ENCODE data around the gene SLC13A3.

Gene SLC13A3

GRCh38 chr20:46539113-46539512 is 112.1 kb downstream of the SLC13A3 start:
- no peak for DNase-seq (ENCODE audit: low read depth in 2 of 2)

DNA sequence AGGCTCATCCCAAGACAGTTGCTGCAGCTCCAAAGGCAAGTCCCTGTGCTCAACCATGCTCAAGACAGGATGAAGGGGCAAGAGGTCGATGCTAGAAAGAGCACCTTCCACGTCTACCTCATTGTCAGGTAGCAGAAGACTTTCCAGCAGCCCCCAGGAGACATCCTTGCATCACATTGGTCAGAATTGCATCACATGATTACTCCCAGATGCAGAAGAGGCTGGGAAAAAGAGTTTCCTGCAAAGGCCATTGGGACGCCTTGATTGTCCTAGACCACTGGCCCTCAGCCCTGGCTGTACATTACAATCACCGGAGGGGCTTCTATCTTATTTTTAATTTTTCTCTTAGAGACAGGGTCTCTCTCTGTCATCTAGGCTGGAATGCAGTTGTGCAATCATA is 120.6 kb downstream of the SLC13A3 start:
- DNase-seq (ENCODE audit: low read depth in 2 of 2) = no peak

- DNase-seq (ENCODE audit: low read depth in 2 of 2) = no peak
Observed at GRCh38 chr20:46523696-46524328, 127.4 kb downstream of the SLC13A3 start.

- DNase-seq (ENCODE audit: low read depth in 2 of 2) = no peak
Observed at GRCh38 chr20:46523108-46523507, 128.2 kb downstream of the SLC13A3 start.

GRCh38 chr20:46520976-46521579 is 130.2 kb downstream of the SLC13A3 start:
- DNase-seq (ENCODE audit: low read depth in 2 of 2) = peak in 1 of 2 donors; percentile 16

GRCh38 chr20:46520540-46520939 is 130.7 kb downstream of the SLC13A3 start:
- no peak for DNase-seq (ENCODE audit: low read depth in 2 of 2)

GRCh38 chr20:46519471-46520068 is 131.7 kb downstream of the SLC13A3 start:
- no peak for DNase-seq (ENCODE audit: low read depth in 2 of 2)

DNA sequence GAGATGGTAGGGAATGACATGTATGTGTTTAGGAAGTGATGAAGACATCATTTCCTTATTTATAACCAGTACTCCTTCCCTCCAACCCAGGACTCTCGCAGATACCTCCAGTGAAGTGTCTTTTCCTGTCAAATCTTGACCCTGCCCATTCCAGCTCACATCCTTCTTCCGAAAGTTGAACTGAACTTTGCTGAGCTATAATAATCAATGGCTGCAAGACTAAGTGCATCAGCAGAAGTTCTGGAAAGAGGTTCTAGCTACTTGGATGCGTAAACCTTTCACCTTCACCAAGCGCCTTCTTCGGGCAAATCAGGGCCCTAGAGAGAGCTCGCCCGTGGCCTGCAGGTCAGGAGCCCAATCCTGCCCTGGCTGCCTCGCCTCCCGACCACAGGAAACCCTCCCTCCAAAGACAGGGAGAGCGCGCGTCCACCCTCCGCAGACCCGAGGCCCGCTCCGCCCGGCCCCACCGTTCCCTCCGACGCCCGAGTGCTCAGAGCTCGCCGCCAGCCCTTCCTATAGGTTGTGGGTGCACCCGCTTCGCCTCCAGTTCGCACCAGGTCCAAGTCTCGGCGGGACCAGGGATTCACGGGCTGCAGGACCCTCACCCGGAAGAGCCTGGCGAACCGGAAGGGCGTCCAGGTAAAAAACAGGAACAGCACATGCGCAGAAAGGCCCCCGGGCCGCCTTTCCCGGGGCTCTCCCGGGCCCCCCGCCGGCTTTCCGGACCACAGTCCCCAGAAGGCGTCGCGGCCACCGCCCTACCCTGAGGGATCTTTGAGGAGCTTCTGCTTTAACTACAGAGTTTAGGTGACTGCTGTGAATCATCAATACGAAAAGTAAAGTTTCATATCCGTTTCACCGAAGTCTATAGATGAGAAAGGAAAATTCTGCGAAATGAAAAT is 138.1 kb downstream of the SLC13A3 start, which contains the start of gene ZNF334:
Gene ZNF334 (minus strand): TSS at position 617 of the 902 bp plus-strand sequence. CDS start 1,457 bp downstream, outside the sequence.
- no peak for DNase-seq (ENCODE audit: low read depth in 2 of 2)

GRCh38 chr20:46509523-46509922 is 141.7 kb downstream of the SLC13A3 start:
- DNase-seq (ENCODE audit: low read depth in 2 of 2) = no peak

Measured in stimulated activated CD8-positive, alpha-beta memory T cell treated with anti-CD3 and anti-CD28 coated beads, Interleukin-2, amount 100 ng/mL, for 1 hour (primary cell).